ENCODE data around the gene GGPS1.
"Not testable (repeated sequence)": the region's sequence is repeated elsewhere in the genome, so short reads cannot be mapped to it uniquely, and the experiment has no call there.

DNA sequence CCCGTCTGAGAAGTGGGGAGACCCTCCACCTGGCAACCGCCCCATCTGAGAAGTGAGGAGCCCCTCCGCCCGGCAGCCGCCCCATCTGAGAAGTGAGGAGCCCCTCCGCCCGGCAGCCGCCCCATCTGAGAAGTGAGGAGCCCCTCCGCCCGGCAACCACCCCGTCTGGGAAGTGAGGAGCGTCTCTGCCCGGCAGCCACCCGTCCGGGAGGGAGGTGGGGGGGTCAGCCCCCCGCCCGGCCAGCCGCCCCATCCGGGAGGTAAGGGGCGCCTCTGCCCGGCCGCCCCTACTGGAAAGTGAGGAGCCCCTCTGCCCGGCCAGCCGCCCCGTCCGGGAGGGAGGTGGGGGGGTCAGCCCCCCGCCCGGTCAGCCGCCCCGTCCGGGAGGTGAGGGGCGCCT, 19.2 kb upstream of the GGPS1 start:
- TF ChIP-seq, protein P1, sequence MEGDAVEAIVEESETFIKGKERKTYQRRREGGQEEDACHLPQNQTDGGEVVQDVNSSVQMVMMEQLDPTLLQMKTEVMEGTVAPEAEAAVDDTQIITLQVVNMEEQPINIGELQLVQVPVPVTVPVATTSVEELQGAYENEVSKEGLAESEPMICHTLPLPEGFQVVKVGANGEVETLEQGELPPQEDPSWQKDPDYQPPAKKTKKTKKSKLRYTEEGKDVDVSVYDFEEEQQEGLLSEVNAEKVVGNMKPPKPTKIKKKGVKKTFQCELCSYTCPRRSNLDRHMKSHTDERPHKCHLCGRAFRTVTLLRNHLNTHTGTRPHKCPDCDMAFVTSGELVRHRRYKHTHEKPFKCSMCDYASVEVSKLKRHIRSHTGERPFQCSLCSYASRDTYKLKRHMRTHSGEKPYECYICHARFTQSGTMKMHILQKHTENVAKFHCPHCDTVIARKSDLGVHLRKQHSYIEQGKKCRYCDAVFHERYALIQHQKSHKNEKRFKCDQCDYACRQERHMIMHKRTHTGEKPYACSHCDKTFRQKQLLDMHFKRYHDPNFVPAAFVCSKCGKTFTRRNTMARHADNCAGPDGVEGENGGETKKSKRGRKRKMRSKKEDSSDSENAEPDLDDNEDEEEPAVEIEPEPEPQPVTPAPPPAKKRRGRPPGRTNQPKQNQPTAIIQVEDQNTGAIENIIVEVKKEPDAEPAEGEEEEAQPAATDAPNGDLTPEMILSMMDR (IDR thresholded peaks at IDR 0.05; ENCODE audit: low read depth, low read length, missing input control): not testable (repeated sequence)
- TF ChIP-seq, protein P2, sequence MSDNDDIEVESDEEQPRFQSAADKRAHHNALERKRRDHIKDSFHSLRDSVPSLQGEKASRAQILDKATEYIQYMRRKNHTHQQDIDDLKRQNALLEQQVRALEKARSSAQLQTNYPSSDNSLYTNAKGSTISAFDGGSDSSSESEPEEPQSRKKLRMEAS (IDR thresholded peaks at IDR 0.05): not testable (repeated sequence)
- TF ChIP-seq RAD21 (IDR thresholded peaks at IDR 0.05); SP1 (IDR thresholded peaks at IDR 0.05); GABPA (IDR thresholded peaks at IDR 0.05 in 1 of 2, conservative IDR thresholded peaks at IDR 0.05 in 1 of 2); JUND (IDR thresholded peaks at IDR 0.05): not testable (repeated sequence)
- TF ChIP-seq, protein P3, sequence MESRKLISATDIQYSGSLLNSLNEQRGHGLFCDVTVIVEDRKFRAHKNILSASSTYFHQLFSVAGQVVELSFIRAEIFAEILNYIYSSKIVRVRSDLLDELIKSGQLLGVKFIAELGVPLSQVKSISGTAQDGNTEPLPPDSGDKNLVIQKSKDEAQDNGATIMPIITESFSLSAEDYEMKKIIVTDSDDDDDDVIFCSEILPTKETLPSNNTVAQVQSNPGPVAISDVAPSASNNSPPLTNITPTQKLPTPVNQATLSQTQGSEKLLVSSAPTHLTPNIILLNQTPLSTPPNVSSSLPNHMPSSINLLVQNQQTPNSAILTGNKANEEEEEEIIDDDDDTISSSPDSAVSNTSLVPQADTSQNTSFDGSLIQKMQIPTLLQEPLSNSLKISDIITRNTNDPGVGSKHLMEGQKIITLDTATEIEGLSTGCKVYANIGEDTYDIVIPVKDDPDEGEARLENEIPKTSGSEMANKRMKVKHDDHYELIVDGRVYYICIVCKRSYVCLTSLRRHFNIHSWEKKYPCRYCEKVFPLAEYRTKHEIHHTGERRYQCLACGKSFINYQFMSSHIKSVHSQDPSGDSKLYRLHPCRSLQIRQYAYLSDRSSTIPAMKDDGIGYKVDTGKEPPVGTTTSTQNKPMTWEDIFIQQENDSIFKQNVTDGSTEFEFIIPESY (IDR thresholded peaks at IDR 0.05): not testable (repeated sequence)
- TF ChIP-seq, protein P4, sequence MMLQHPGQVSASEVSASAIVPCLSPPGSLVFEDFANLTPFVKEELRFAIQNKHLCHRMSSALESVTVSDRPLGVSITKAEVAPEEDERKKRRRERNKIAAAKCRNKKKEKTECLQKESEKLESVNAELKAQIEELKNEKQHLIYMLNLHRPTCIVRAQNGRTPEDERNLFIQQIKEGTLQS (IDR thresholded peaks at IDR 0.05): not testable (repeated sequence)

Data from liver (tissue), 3 donors.